PFSK-1 (cell line): ENCODE data around the gene FAM13A.

ENCODE experiments used
- FOXP2 ChIP-seq: optimal IDR thresholded peaks from 2 replicates; pipeline ENCODE3; 2011; ENCODE audit warnings: borderline replicate concordance, control low read depth, inconsistent platforms; ENCODE audit not compliant: insufficient read depth; ENCODE audit errors: extremely low read length, extremely low read depth
- POLR2AphosphoS5 ChIP-seq: IDR thresholded peaks from 2 replicates; pipeline ENCODE4 v1.6.1; 2012; ENCODE audit warnings: low read depth, mild to moderate bottlenecking, control low read depth, low read length, moderate library complexity
- REST ChIP-seq, 2 experiments: IDR thresholded peaks; 2 replicates each; pipeline versions ENCODE4 v1.6.1 to v1.8.0; 2011 to 2012; ENCODE audit warnings: low read depth in 2 of 2, low read length in 2 of 2, control low read depth in 1 of 2, inconsistent platforms in 1 of 2, mild to moderate bottlenecking in 1 of 2, moderate library complexity in 1 of 2; ENCODE audit not compliant: insufficient read depth in 1 of 2
- SIN3A ChIP-seq: IDR thresholded peaks from 2 replicates; pipeline ENCODE4 v1.6.1; 2012; ENCODE audit warnings: mild to moderate bottlenecking, low read length, moderate library complexity, borderline replicate concordance; ENCODE audit not compliant: insufficient read depth
- TAF1 ChIP-seq: IDR thresholded peaks from 2 replicates; pipeline ENCODE4 v1.6.1; 2012; ENCODE audit warnings: low read length, control low read depth, borderline replicate concordance; ENCODE audit not compliant: insufficient read depth

GRCh38 chr4:88802138-88802537 is 254.8 kb downstream of the FAM13A start:
- TF ChIP-seq TAF1 (no peak), REST (IDR thresholded peaks at IDR 0.05; ENCODE audit: insufficient read depth in 1 of 2, low read depth in 2 of 2, low read length in 2 of 2) (no peak), POLR2AphosphoS5 (no peak), SIN3A (no peak), FOXP2 (no peak)
